ENCODE data around the gene SLC2A3. TPM values are rescaled to one million over a fixed set of nuclear protein-coding genes. Genes with fewer than 3 reads are reported as not detected.
"Not testable (repeated sequence)": the region's sequence is repeated elsewhere in the genome, so short reads cannot be mapped to it uniquely, and the experiment has no call there.

Gene SLC2A3
- total and polyA plus RNA-seq, 9 of the 15 experiments (the other 6 are each of a cell fraction or from before 2014, with no cell fraction given) = 67.3 to 491 (median 104) TPM

DNA sequence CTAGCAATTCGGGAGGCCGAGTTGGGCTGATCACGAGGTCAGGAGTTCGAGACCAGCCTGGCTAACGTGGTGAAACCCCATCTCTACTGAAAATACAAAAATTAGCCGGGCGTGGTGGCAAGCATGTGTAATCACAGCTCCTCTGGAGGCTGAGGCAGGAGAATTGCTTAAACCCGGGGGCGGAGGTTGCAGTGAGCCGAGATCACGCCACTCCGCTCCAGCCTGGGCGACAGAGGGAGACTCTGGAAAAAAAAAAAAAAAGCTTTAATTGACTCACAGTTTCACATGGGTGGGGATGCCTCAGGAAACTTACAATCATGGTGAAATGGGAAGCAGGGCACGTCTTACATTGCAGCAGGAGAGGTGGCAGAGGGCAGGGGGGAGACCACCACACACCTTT is 30.6 kb upstream of the SLC2A3 start:
- Histone ChIP-seq H3K9me3 (replicated peaks; ENCODE audit: control insufficient read depth, insufficient read depth, low read depth, low read length) (no peaks in the 10 kb centered on the region), H3K27me3 (ENCODE audit: control insufficient read depth in 2 of 2, insufficient read depth in 2 of 2, low read length in 2 of 2) (no peaks in the 10 kb centered on the region), H4K20me1 (replicated peaks; ENCODE audit: control insufficient read depth, insufficient read depth, low read length) (no peaks in the 10 kb centered on the region), H3K36me3 (ENCODE audit: control insufficient read depth, insufficient read depth, low read length) (no peaks in the 10 kb centered on the region; the same call in 2 of the 3 replicates), H3K4me3 (no peak overlapping the region), H3K4me1 (replicated peaks in 1 of 2; ENCODE audit: control insufficient read depth in 2 of 2, insufficient read depth in 2 of 2, low read length in 2 of 2) (peaks cover 22 to 25% of the 10 kb centered on the region in 2 experiments; a peak in 4 of 5 replicates), H2AFZ (ENCODE audit: low read depth, low read length) (no peak overlapping the region), H3K27ac (ENCODE audit: extremely low read depth, low read depth, low read length) (no peak overlapping the region), H3K4me2 (ENCODE audit: insufficient read depth, low read length) (no peak overlapping the region), H3K9ac (ENCODE audit: insufficient read depth in 1 of 2, low read depth in 2 of 2, low read length in 2 of 2) (0 out of 4 replicates have a peak overlapping the region, but pooled peaks of 1 of the 2 experiments have one; percentile 48), H3K79me2 (ENCODE audit: control insufficient read depth, insufficient read depth, low read length) (peaks cover 30% of the 10 kb centered on the region), H3K9me1 (ENCODE audit: control insufficient read depth, insufficient read depth, low read length) (no peaks in the 10 kb centered on the region)
- in situ Hi-C loops (cut with MboI) (no loop called here), intact Hi-C loops (cut with micrococcal nuclease) (no loop called here)
- POLR2A ChIA-PET = interaction anchor here (0.6 to 1.4 kb wide), 3 partner anchors 23 to 33 kb away, joined by 4 to 5 read pairs (median 5); partner anchors contain the start of gene SLC2A3
- CTCF ChIA-PET (ENCODE audit: low intra/inter-chr PET ratio) = no interaction called here
- no TSS peak for BruUV-seq (replicated peaks)
- WGBS (ENCODE audit: insufficient coverage, low coverage, missing lambda C conversion rate) = 75% methylated on average over 10 of the region's 14 CpGs
- no peak for DNase-seq (ENCODE audit: extremely low read depth in 1 of 4, low spot score in 3 of 4)
- no peak for FAIRE-seq
- no peak for TF ChIP-seq REST (IDR thresholded peaks at IDR 0.05; ENCODE audit: borderline replicate concordance)
- no peak for TF ChIP-seq REST (CRISPR knock-in tag; IDR thresholded peaks at IDR 0.05; ENCODE audit: low read depth)
- TF ChIP-seq EGR1 (conservative IDR thresholded peaks at IDR 0.05) = peak; percentile 73
- TF ChIP-seq, protein P1, sequence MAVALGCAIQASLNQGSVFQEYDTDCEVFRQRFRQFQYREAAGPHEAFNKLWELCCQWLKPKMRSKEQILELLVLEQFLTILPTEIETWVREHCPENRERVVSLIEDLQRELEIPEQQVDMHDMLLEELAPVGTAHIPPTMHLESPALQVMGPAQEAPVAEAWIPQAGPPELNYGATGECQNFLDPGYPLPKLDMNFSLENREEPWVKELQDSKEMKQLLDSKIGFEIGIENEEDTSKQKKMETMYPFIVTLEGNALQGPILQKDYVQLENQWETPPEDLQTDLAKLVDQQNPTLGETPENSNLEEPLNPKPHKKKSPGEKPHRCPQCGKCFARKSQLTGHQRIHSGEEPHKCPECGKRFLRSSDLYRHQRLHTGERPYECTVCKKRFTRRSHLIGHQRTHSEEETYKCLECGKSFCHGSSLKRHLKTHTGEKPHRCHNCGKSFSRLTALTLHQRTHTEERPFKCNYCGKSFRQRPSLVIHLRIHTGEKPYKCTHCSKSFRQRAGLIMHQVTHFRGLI (CRISPR knock-in tag; IDR thresholded peaks at IDR 0.05) = no peak
- no peak for TF ChIP-seq SREBF1 (IDR thresholded peaks at IDR 0.05; ENCODE audit: borderline replicate concordance, low read depth, low read length)
- TF ChIP-seq ZNF384 (IDR thresholded peaks at IDR 0.05; ENCODE audit: low read depth, low read length) = peak; percentile 56; the same call in 1 of the 2 replicates
- no peak for ATAC-seq

DNA sequence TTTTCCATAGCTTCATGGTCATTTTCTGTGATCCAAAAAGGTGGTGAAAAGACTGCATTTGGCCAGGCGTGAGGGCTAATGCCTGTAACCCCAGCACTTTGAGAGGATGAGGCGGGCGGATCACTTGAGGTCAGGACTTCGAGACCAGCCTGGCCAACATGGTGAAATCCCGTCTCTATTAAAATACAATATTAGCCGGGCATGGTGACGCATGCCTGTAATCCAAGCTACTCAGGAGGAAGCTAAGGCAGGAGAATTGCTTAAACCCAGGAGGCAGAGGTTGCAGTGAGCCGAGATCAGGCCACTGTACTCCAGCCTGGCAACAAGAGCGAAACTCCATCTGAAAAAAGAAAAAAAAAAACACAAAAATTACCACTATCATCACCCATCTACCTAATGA is 28.7 kb upstream of the SLC2A3 start:
- H3K9ac ChIP-seq (ENCODE audit: insufficient read depth in 1 of 2, low read depth in 2 of 2, low read length in 2 of 2); H3K9me1 ChIP-seq (ENCODE audit: control insufficient read depth, insufficient read depth, low read length); FAIRE-seq; H3K9me3 ChIP-seq (replicated peaks; ENCODE audit: control insufficient read depth, insufficient read depth, low read depth, low read length); ATAC-seq; BruUV-seq (replicated peaks); DNase-seq (ENCODE audit: extremely low read depth in 1 of 4, low spot score in 3 of 4); H4K20me1 ChIP-seq (replicated peaks; ENCODE audit: control insufficient read depth, insufficient read depth, low read length); H3K36me3 ChIP-seq (ENCODE audit: control insufficient read depth, insufficient read depth, low read length); H3K4me2 ChIP-seq (ENCODE audit: insufficient read depth, low read length); H3K4me3 ChIP-seq; H2AFZ ChIP-seq (ENCODE audit: low read depth, low read length); H3K27me3 ChIP-seq (ENCODE audit: control insufficient read depth in 2 of 2, insufficient read depth in 2 of 2, low read length in 2 of 2); intact Hi-C loops (cut with micrococcal nuclease); in situ Hi-C loops (cut with MboI); H3K27ac ChIP-seq (ENCODE audit: extremely low read depth, low read depth, low read length); CTCF ChIA-PET (ENCODE audit: low intra/inter-chr PET ratio): not testable (repeated sequence)
- Histone ChIP-seq H3K79me2 (ENCODE audit: control insufficient read depth, insufficient read depth, low read length) (peaks cover 33% of the 10 kb centered on the region), H3K4me1 (replicated peaks in 1 of 2; ENCODE audit: control insufficient read depth in 2 of 2, insufficient read depth in 2 of 2, low read length in 2 of 2) (peaks cover 22 to 24% of the 10 kb centered on the region in 2 experiments; a peak in 4 of 5 replicates)
- POLR2A ChIA-PET = interaction anchor here (0.6 kb wide), 1 partner anchor 21 kb away, joined by 3 read pairs; no protein-coding TSS in a partner anchor
- 89% methylated on average over 5 of the region's 9 CpGs for WGBS (ENCODE audit: insufficient coverage, low coverage, missing lambda C conversion rate)

All from K562 (cell line).